Activated CD4-positive, alpha-beta T cell treated with anti-CD3 and anti-CD28 coated beads for 36 hours (primary cell): ENCODE measurements around the gene PYGO2. TPM values are rescaled to one million over a fixed set of nuclear protein-coding genes. Genes with fewer than 3 reads are reported as not detected.
"Not testable (repeated sequence)": the region's sequence is repeated elsewhere in the genome, so short reads cannot be mapped to it uniquely, and the experiment has no call there.

ENCODE experiments used
- ATAC-seq: fragments of 200-7000 bp; cut with Tn5 transposase; one replicate; pipeline ENCODE4 v1.10.0; 2021; ENCODE audit warnings: mild to moderate bottlenecking, moderate library complexity
- CTCF ChIA-PET: fragments of 350-600 bp; sonication (Branson Sonifier 250); formaldehyde crosslinking; loops from one replicate; lab custom pipeline; 2021; ENCODE audit warnings: antibody characterized with exemption; lab: Charles Lee
- POLR2A ChIA-PET: fragments of 350-600 bp; sonication (Branson Sonifier 250); formaldehyde crosslinking; loops from one replicate; lab custom pipeline; 2021; ENCODE audit warnings: antibody characterized with exemption, inconsistent platforms; lab: Charles Lee
- DNase-seq: peaks from one replicate; pipeline ENCODE4 v3.0.0-alpha.2; 2020
- H3K27ac Mint-ChIP-seq: one replicate; pipeline ENCODE4 v1.8.0; 2021; ENCODE audit warnings: mixed read lengths
- H3K27me3 Mint-ChIP-seq: one replicate; pipeline ENCODE4 v1.8.0; 2021; ENCODE audit warnings: mixed read lengths
- H3K36me3 Mint-ChIP-seq: one replicate; pipeline ENCODE4 v1.8.0; 2021; ENCODE audit warnings: low read depth, mixed read lengths
- H3K4me1 Mint-ChIP-seq: one replicate; pipeline ENCODE4 v1.8.0; 2021; ENCODE audit warnings: mixed read lengths
- H3K4me3 Mint-ChIP-seq: one replicate; pipeline ENCODE4 v1.8.0; 2021; ENCODE audit warnings: mild to moderate bottlenecking, moderate library complexity, mixed read lengths
- H3K9me3 Mint-ChIP-seq: one replicate; pipeline ENCODE4 v1.8.0; 2021; ENCODE audit warnings: low read depth, mixed read lengths
- intact Hi-C, 2 experiments: fragments of 100-400 bp; cut with DNase I in 1 of 2; cut with micrococcal nuclease in 1 of 2; formaldehyde crosslinking; loops; one replicate each; pipeline versions ENCODE4 v1.14.2 to v1.15.1; 2022 to 2024; cut with DNase I, micrococcal nuclease
- total RNA-seq, 2 experiments: library from RNA; stranded (reverse); gene quantifications; one replicate each; pipeline ENCODE4 v1.2.3, GENCODE V29; 2021

Gene PYGO2
- total RNA-seq, 2 experiments from 2014 or later: 24.5 to 25.6 TPM

DNA sequence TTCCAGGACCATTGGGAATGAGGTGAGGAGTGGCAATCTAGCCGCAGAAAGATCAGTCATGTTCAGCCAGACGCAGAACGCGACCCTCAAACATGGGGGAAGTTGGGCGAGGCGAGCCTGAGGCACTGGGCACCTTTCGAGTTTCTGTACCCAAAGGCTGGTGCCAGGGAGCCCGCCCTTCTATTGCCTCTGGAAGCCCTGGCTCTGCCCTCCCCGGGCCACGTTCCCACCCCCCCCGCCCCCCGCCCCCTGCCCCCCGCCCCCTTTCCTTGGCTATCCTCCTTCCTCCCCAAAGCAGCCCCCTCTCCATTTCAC, 38.8 kb upstream of the PYGO2 start:
- no peaks in the 10 kb centered on the region for H3K9me3 Mint-ChIP-seq
- intact Hi-C loops: loop anchor here (2.0 to 10.0 kb wide), 8 partner anchors 52 to 1504 kb away; partner anchors contain the start of genes ADAM15 (in 1 of the 2), ASH1L (in 1 of the 2), ATP8B2 (in 1 of the 2) and KRTCAP2 (in 1 of the 2)
- ATAC-seq (no peak), DNase-seq (peak; percentile 71)
- H3K27ac Mint-ChIP-seq: peak overlapping the region; percentile 92
- ChIA-PET CTCF (interaction anchor here (1.1 to 8.6 kb wide), 10 partner anchors 15 to 61 kb away, joined by 3 to 86 read pairs (median 14); partner anchors contain the start of genes CKS1B, FLAD1, PBXIP1 and SHC1), POLR2A (interaction anchor here (1.0 to 1.2 kb wide), 2 partner anchors 17 to 25 kb away, joined by 5 to 10 read pairs; partner anchors contain the start of gene FLAD1)
- H3K4me3 Mint-ChIP-seq: peak overlapping the region; percentile 96
- peaks cover 44% of the 10 kb centered on the region for H3K4me1 Mint-ChIP-seq
- H3K36me3 Mint-ChIP-seq: peaks cover 9% of the 10 kb centered on the region
- H3K27me3 Mint-ChIP-seq: no peaks in the 10 kb centered on the region

GRCh38 chr1:154999571-155000410, 38.2 kb upstream of the PYGO2 start:
- Mint-ChIP-seq H3K27ac (peak overlapping the region; percentile 92), H3K27me3 (no peaks in the 10 kb centered on the region), H3K9me3 (no peaks in the 10 kb centered on the region), H3K4me1 (peaks cover 40% of the 10 kb centered on the region), H3K36me3 (peaks cover 9% of the 10 kb centered on the region), H3K4me3 (peak overlapping the region; percentile 96)
- ChIA-PET CTCF (interaction anchor here (0.6 to 8.6 kb wide), 28 partner anchors 8 to 440 kb away, joined by 3 to 86 read pairs (median 4); partner anchors contain the start of genes CKS1B, FLAD1, PBXIP1 and PMVK), POLR2A (interaction anchor here (0.6 to 1.4 kb wide), 6 partner anchors 16 to 63 kb away, joined by 3 to 10 read pairs (median 5); partner anchors contain the start of genes FLAD1, PMVK and SHC1)
- DNase-seq (peak; percentile 87), ATAC-seq (peak; percentile 2)
- intact Hi-C loops: loop anchor here (1.0 to 10.0 kb wide), 15 partner anchors 16 to 1505 kb away; partner anchors contain the start of genes FLAD1 (in 2 of the 2), ADAM15 (in 1 of the 2), ASH1L (in 1 of the 2) and ATP8B2 (in 1 of the 2)

GRCh38 chr1:154998818-154999570, 37.4 kb upstream of the PYGO2 start:
- peaks cover 4% of the 10 kb centered on the region for H3K36me3 Mint-ChIP-seq
- ChIA-PET POLR2A (interaction anchor here (0.6 to 1.4 kb wide), 5 partner anchors 19 to 63 kb away, joined by 3 to 7 read pairs (median 3); partner anchors contain the start of genes PMVK and SHC1), CTCF (interaction anchor here (0.6 to 8.6 kb wide), 32 partner anchors 10 to 439 kb away, joined by 3 to 86 read pairs (median 4); partner anchors contain the start of genes CKS1B, FLAD1, PBXIP1 and PMVK)
- H3K4me1 Mint-ChIP-seq: peaks cover 34% of the 10 kb centered on the region
- peak overlapping the region; percentile 88 for H3K27ac Mint-ChIP-seq
- intact Hi-C loops: loop anchor here (1.0 to 2.0 kb wide), 7 partner anchors 16 to 440 kb away; partner anchors contain the start of genes FLAD1 (in 2 of the 2), CKS1B (in 1 of the 2), PBXIP1 (in 1 of the 2) and PYGO2 (in 1 of the 2)
- H3K27me3 Mint-ChIP-seq: no peaks in the 10 kb centered on the region
- no peaks in the 10 kb centered on the region for H3K9me3 Mint-ChIP-seq
- DNase-seq (peak; percentile 88), ATAC-seq (peak; percentile 7)
- H3K4me3 Mint-ChIP-seq: peak overlapping the region; percentile 96

DNA sequence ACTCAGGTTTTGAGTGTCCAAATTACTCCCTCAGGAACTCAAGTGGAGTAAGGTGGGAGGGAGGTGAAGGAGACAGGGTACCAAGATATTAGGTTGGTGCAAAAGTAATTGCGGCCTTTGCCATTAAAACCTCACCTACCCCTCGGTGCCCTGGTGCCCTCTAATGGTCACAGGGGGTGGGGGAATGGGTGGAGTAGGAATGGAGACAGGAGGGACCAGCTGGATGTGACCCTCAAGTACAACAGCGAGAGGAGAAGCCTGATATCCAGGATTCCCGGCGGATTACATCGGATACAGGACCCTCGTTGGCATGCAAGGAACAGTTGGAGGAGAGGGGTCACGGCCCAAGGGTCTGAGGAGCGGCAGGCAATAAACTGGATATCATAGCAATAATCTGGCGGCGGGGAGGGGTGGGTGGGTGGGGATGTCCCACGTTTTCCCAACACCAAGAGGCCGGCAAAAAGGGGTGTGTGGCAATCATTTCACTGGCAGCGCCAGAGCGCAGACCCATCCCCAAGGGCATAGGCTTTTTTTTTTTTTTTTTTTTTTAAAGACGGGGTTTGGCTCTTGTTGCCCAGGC, 36.7 kb upstream of the PYGO2 start:
- ATAC-seq (no peak), DNase-seq (no peak)
- Mint-ChIP-seq H3K4me1 (peaks cover 34% of the 10 kb centered on the region), H3K36me3 (peaks cover under 1% of the 10 kb centered on the region), H3K4me3 (peak overlapping the region; percentile 36), H3K27ac (peak overlapping the region; percentile 88), H3K27me3 (no peaks in the 10 kb centered on the region), H3K9me3 (no peaks in the 10 kb centered on the region)
- POLR2A ChIA-PET: interaction anchor here (0.7 to 1.4 kb wide), 3 partner anchors 19 to 28 kb away, joined by 3 to 7 read pairs (median 5); partner anchors contain the start of gene SHC1
- intact Hi-C loops: loop anchor here in 1 of 2 experiments (2.0 kb wide), 1 partner anchor 15 kb away; the partner anchor contains the start of gene FLAD1
- CTCF ChIA-PET: interaction anchor here (0.6 to 8.6 kb wide), 24 partner anchors 10 to 439 kb away, joined by 3 to 86 read pairs (median 7); partner anchors contain the start of genes CKS1B, FLAD1, PBXIP1 and PMVK

GRCh38 chr1:154996966-154997701, 35.6 kb upstream of the PYGO2 start:
- Mint-ChIP-seq H3K27me3 (no peaks in the 10 kb centered on the region), H3K9me3 (no peaks in the 10 kb centered on the region), H3K27ac (no peak overlapping the region), H3K4me1 (peaks cover 34% of the 10 kb centered on the region), H3K36me3 (no peaks in the 10 kb centered on the region), H3K4me3 (no peak overlapping the region)
- POLR2A ChIA-PET: interaction anchor here (0.5 to 0.8 kb wide), 3 partner anchors 11 to 29 kb away, joined by 3 to 6 read pairs (median 3); no protein-coding TSS in a partner anchor
- DNase-seq (peak; percentile 11), ATAC-seq (no peak)
- intact Hi-C loops: no loop called here
- CTCF ChIA-PET: interaction anchor here (0.6 to 8.6 kb wide), 8 partner anchors 13 to 238 kb away, joined by 3 to 86 read pairs (median 4); partner anchors contain the start of gene FLAD1

DNA sequence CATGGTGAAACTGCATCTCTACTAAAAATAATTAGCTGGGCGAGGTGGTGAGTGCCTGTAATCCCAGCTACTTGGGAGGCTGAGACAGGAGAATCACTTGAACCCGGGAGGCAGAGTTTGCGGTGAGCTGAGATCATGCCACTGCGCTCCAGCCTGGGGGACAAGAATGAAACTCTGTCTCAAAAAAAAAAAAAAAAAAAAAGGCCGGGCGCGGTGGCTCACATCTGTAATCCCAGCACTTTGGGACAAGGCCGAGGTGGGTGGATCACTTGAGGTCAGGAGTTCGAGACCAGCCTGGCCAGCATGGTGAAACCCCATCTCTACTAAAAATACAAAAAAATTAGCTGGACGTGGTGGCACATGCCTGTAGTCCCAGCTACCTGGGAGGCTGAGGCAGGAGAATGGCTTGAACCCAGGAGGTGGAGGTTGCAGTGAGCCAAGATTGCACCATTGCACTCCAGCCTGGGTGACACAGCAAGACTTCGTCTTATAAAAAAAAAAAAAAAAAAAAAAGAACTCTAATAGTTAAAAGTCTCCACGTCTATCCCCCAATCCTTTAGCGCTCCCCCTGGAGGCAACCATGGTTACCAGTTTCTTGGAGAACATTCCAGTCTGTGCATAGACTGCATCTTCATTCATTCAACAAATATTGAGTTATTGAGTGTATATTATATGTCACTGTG, 33.9 kb upstream of the PYGO2 start:
- H3K27ac Mint-ChIP-seq, H3K4me3 Mint-ChIP-seq, H3K36me3 Mint-ChIP-seq, intact Hi-C loops, H3K9me3 Mint-ChIP-seq, POLR2A ChIA-PET, ATAC-seq, H3K27me3 Mint-ChIP-seq: not testable (repeated sequence)
- DNase-seq: peak; percentile 36
- H3K4me1 Mint-ChIP-seq: peaks cover 34% of the 10 kb centered on the region
- CTCF ChIA-PET: interaction anchor here (0.6 to 8.6 kb wide), 9 partner anchors 12 to 57 kb away, joined by 3 to 82 read pairs (median 4); partner anchors contain the start of genes ADAM15 and FLAD1

GRCh38 chr1:154994591-154994990, 33.0 kb upstream of the PYGO2 start:
- no peak for ATAC-seq
- H3K9me3 Mint-ChIP-seq: no peaks in the 10 kb centered on the region
- no peak overlapping the region for H3K27ac Mint-ChIP-seq
- POLR2A ChIA-PET: interaction anchor here (1.1 kb wide), 1 partner anchor 13 kb away, joined by 4 read pairs; no protein-coding TSS in a partner anchor
- H3K27me3 Mint-ChIP-seq: no peaks in the 10 kb centered on the region
- peaks cover 28% of the 10 kb centered on the region for H3K4me1 Mint-ChIP-seq
- no peak for DNase-seq
- H3K36me3 Mint-ChIP-seq: peaks cover 4% of the 10 kb centered on the region
- H3K4me3 Mint-ChIP-seq: no peak overlapping the region
- CTCF ChIA-PET: interaction anchor here (0.6 to 8.6 kb wide), 12 partner anchors 11 to 906 kb away, joined by 3 to 82 read pairs (median 4); partner anchors contain the start of genes ADAM15 and FLAD1
- intact Hi-C loops: no loop called here

DNA sequence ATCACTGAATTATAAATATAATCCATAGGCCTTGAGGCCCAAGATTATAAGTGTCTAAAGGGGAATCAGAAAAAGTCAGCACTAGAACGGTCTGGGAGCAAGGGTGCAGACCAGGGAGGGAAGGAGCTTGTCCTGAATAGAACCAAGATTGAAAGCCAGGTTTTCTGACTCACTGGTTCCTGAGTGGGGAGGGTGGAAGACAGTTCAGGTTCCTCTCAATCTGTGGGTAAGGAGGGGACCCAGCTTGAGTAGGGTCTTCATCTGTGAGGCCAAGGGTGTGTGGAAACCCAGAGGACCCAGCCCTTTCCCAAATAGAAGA, 32.6 kb upstream of the PYGO2 start:
- Mint-ChIP-seq H3K27ac (no peak overlapping the region), H3K27me3 (no peaks in the 10 kb centered on the region), H3K36me3 (peaks cover 5% of the 10 kb centered on the region), H3K4me1 (peaks cover 27% of the 10 kb centered on the region), H3K4me3 (no peak overlapping the region), H3K9me3 (no peaks in the 10 kb centered on the region)
- intact Hi-C loops: no loop called here
- no peak for DNase-seq
- POLR2A ChIA-PET: interaction anchor here (1.1 kb wide), 1 partner anchor 14 kb away, joined by 4 read pairs; no protein-coding TSS in a partner anchor
- CTCF ChIA-PET: interaction anchor here (0.7 to 8.6 kb wide), 10 partner anchors 11 to 906 kb away, joined by 3 to 82 read pairs (median 4); partner anchors contain the start of genes ADAM15 and FLAD1
- ATAC-seq: no peak

DNA sequence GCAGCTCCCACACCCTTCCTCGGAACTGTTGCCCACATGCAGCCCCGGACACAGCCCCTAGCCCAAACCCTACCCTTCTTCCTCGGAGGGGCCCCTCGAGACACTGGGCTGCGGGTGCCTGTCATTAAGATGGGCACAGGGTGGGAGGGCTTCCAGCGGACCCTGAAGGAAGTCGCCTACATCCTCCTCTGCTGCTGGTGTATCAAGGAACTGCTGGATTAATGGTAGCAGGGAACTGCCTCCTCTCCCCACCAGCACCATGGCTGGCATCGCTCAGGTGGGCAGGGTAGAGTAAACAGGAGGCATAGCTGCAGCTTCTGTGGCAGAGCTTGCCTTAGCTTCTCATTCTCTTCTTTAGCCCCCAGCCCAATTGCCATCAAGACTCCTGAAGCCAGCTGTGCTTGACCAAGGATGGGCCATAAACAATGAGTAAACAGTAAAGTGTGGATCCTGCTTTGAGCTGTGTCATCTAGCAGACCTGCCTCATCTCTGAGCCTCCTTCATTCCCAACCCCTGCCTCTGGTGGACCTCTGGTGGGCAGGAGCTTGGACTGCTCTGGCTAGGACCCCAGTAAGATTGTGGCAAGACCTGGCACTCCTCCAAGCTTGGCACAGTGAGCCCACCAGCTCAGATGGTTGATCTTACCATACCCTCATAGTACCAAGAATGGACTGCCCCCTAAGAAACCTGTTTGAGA, 32.1 kb upstream of the PYGO2 start, which contains the start of gene LENEP:
Gene LENEP (plus strand): TSS at position 15 of the 697 bp plus-strand sequence. CDS start 22 bp downstream, at position 37.
- Mint-ChIP-seq H3K4me3 (no peak within 1 kb of the TSS), H3K9me3 (no peaks in the 10 kb centered on the region), H3K36me3 (peaks cover 9% of the 10 kb centered on the region), H3K27ac (no peak within 1 kb of the TSS), H3K27me3 (no peaks in the 10 kb centered on the region), H3K4me1 (peaks cover 26% of the 10 kb centered on the region)
- ChIA-PET POLR2A (interaction anchor here (1.1 to 1.3 kb wide), 2 partner anchors 14 to 20 kb away, joined by 3 to 4 read pairs; no protein-coding TSS in a partner anchor), CTCF (interaction anchor here (0.7 to 8.6 kb wide), 8 partner anchors 10 to 907 kb away, joined by 3 to 82 read pairs (median 4); partner anchors contain the start of gene FLAD1)
- intact Hi-C loops: no loop called here
- DNase-seq (no peak), ATAC-seq (no peak)
